MM.1S (cell line): ENCODE results near the gene S100A13.

Experiments
- DNase-seq: peaks from one replicate; pipeline ENCODE4 v3.0.0-alpha.2; 2015
- H2AFZ ChIP-seq: fragments of 300-600 bp; sonication (generic); 2 replicates; pipeline ENCODE4 v1.6.0; 2016; ENCODE audit warnings: antibody characterized with exemption, low read length
- H3F3A ChIP-seq: fragments of 300-600 bp; sonication (generic); 2 replicates; pipeline ENCODE4 v1.6.1; 2016; ENCODE audit warnings: mild to moderate bottlenecking, antibody characterized with exemption, low read length, moderate library complexity, mixed read lengths; ENCODE audit not compliant: insufficient read depth
- H3K27ac ChIP-seq: fragments of 300-600 bp; sonication (generic); 2 replicates; pipeline ENCODE4 v1.5.1; 2016; ENCODE audit warnings: mild to moderate bottlenecking, low read length
- H3K27me3 ChIP-seq: fragments of 300-600 bp; sonication (generic); replicated peaks from 2 replicates; pipeline ENCODE4 v1.6.0; 2016; ENCODE audit warnings: low read length; ENCODE audit not compliant: insufficient read depth
- H3K36me3 ChIP-seq: fragments of 300-600 bp; sonication (generic); replicated peaks from 2 replicates; pipeline ENCODE4 v1.6.1; 2016; ENCODE audit warnings: mild to moderate bottlenecking, low read length, mixed read lengths; ENCODE audit not compliant: insufficient read depth
- H3K4me1 ChIP-seq: fragments of 300-600 bp; sonication (generic); 2 replicates; pipeline ENCODE4 v1.6.1; 2016; ENCODE audit warnings: low read length, mixed read lengths
- H3K4me2 ChIP-seq: fragments of 300-600 bp; sonication (generic); 2 replicates; pipeline ENCODE4 v1.6.0; 2016; ENCODE audit warnings: low read depth, low read length
- H3K4me3 ChIP-seq: fragments of 300-600 bp; sonication (generic); 2 replicates; pipeline ENCODE4 v1.5.1; 2016; ENCODE audit warnings: low read length, mixed read lengths
- H3K79me2 ChIP-seq: fragments of 300-600 bp; sonication (generic); 2 replicates; pipeline ENCODE4 v1.6.1; 2016; ENCODE audit warnings: mixed run types, low read length, mixed read lengths
- H3K9ac ChIP-seq: fragments of 300-600 bp; sonication (generic); 2 replicates; pipeline ENCODE4 v1.6.1; 2016; ENCODE audit warnings: low read length, mixed read lengths
- H3K9me2 ChIP-seq: fragments of 300-600 bp; sonication (generic); replicated peaks from 2 replicates; pipeline ENCODE4 v1.6.1; 2016; ENCODE audit warnings: mild to moderate bottlenecking, low read length, mixed read lengths; ENCODE audit not compliant: insufficient read depth
- H3K9me3 ChIP-seq: fragments of 300-600 bp; sonication (generic); replicated peaks from 2 replicates; pipeline ENCODE4 v1.6.1; 2016; ENCODE audit warnings: mild to moderate bottlenecking, low read length, mixed read lengths; ENCODE audit not compliant: insufficient read depth
- H4K20me1 ChIP-seq: fragments of 300-600 bp; sonication (generic); 2 replicates; pipeline ENCODE4 v1.6.1; 2016; ENCODE audit warnings: mild to moderate bottlenecking, low read length, moderate library complexity, mixed read lengths; ENCODE audit not compliant: insufficient read depth
- CTCF ChIP-seq: fragments of 300-600 bp; sonication (generic); IDR thresholded peaks from 2 replicates; pipeline ENCODE4 v1.5.1; 2016; ENCODE audit warnings: antibody characterized with exemption, low read length, mixed read lengths
- EZH2 ChIP-seq: fragments of 300-600 bp; sonication (generic); optimal IDR thresholded peaks from 2 replicates; pipeline ENCODE3; 2017; ENCODE audit warnings: low read depth, mild to moderate bottlenecking, antibody characterized with exemption, low read length, mixed read lengths
- EZH2phosphoT487 ChIP-seq: fragments of 300-600 bp; sonication (generic); IDR thresholded peaks from 2 replicates; pipeline ENCODE4 v1.6.1; 2018; ENCODE audit warnings: antibody characterized with exemption, low read length

The S100A13 gene

GRCh38 chr1:153667439-153667838, 40.1 kb upstream of the S100A13 start:
- Histone ChIP-seq H3K4me1 (peaks cover 8% of the 10 kb centered on the region), H3K36me3 (peaks cover 42% of the 10 kb centered on the region), H2AFZ (no peak overlapping the region), H3K27ac (no peak overlapping the region), H3K27me3 (no peaks in the 10 kb centered on the region), H3K4me3 (no peak overlapping the region), H3K79me2 (peaks cover 57% of the 10 kb centered on the region), H4K20me1 (no peaks in the 10 kb centered on the region), H3K9me3 (no peaks in the 10 kb centered on the region), H3K9ac (no peak overlapping the region), H3K4me2 (no peak overlapping the region), H3K9me2 (no peaks in the 10 kb centered on the region), H3F3A (peaks cover 45% of the 10 kb centered on the region)
- no peak for DNase-seq
- no peak for TF ChIP-seq CTCF
- no peak for TF ChIP-seq EZH2phosphoT487

- no peaks in the 10 kb centered on the region for H3K27me3 ChIP-seq
- H3K9me2 ChIP-seq: no peaks in the 10 kb centered on the region
- no peak overlapping the region for H2AFZ ChIP-seq
- TF ChIP-seq EZH2phosphoT487 (no peak), CTCF (no peak), EZH2 (no peak)
- no peak for DNase-seq
- no peak overlapping the region for H3K4me3 ChIP-seq
- H3K36me3 ChIP-seq: peaks cover 47% of the 10 kb centered on the region
- H3K4me1 ChIP-seq: 0 out of 2 replicates have a peak, but pooled peaks cover 3% of the 10 kb centered on the region
- peaks cover 44% of the 10 kb centered on the region for H3K79me2 ChIP-seq
- H3F3A ChIP-seq: peaks cover 42% of the 10 kb centered on the region
- no peak overlapping the region for H3K27ac ChIP-seq
- H3K9ac ChIP-seq: no peak overlapping the region
- no peak overlapping the region for H3K4me2 ChIP-seq
- H3K9me3 ChIP-seq: no peaks in the 10 kb centered on the region
- H4K20me1 ChIP-seq: no peaks in the 10 kb centered on the region
Observed at GRCh38 chr1:153663211-153663610, 35.9 kb upstream of the S100A13 start.

- Histone ChIP-seq H3K36me3 (peaks cover 39% of the 10 kb centered on the region), H3K4me1 (0 out of 2 replicates have a peak, but pooled peaks cover 6% of the 10 kb centered on the region), H3K9me2 (no peaks in the 10 kb centered on the region), H3K4me3 (no peak overlapping the region), H3F3A (peaks cover 42% of the 10 kb centered on the region), H3K27ac (no peak overlapping the region), H3K9me3 (no peaks in the 10 kb centered on the region), H3K9ac (no peak overlapping the region), H3K79me2 (peaks cover 35% of the 10 kb centered on the region), H3K4me2 (no peak overlapping the region), H4K20me1 (no peaks in the 10 kb centered on the region), H3K27me3 (no peaks in the 10 kb centered on the region), H2AFZ (no peak overlapping the region)
- no peak for DNase-seq
- TF ChIP-seq CTCF: no peak
Observed at GRCh38 chr1:153662269-153662668, 35.0 kb upstream of the S100A13 start.
